Mesothelial cell of epicardium (in vitro differentiated cells): ENCODE measurements around the gene ANKRD44. TPM values are rescaled to one million over a fixed set of nuclear protein-coding genes. Genes with fewer than 3 reads are reported as not detected.

ENCODE experiments used
- DNase-seq, 2 experiments: peaks; one replicate each; pipeline ENCODE4 v3.0.0; 2021; ENCODE audit warnings: low spot score in 2 of 2; ENCODE audit not compliant: unreplicated experiment in 2 of 2
- H3K27ac Mint-ChIP-seq: 2 replicates; pipeline ENCODE4 v1.8.0; 2021; ENCODE audit warnings: mixed read lengths
- H3K27me3 Mint-ChIP-seq: 2 replicates; pipeline ENCODE4 v1.8.0; 2021; ENCODE audit warnings: low read depth, mixed read lengths
- H3K36me3 Mint-ChIP-seq: 2 replicates; pipeline ENCODE4 v1.8.0; 2021; ENCODE audit warnings: mixed read lengths
- H3K4me1 Mint-ChIP-seq: 2 replicates; pipeline ENCODE4 v1.8.0; 2021; ENCODE audit warnings: mixed read lengths
- H3K4me3 Mint-ChIP-seq: 2 replicates; pipeline ENCODE4 v1.8.0; 2021; ENCODE audit warnings: mild to moderate bottlenecking, moderate library complexity, mixed read lengths
- H3K9me3 Mint-ChIP-seq: 2 replicates; pipeline ENCODE4 v1.8.0; 2021; ENCODE audit warnings: mixed read lengths
- CTCF ChIP-seq: fragments of 200-600 bp; sonication (generic); IDR thresholded peaks from one replicate; pipeline ENCODE4 v1.5.0; 2021; ENCODE audit warnings: antibody characterized with exemption; ENCODE audit not compliant: unreplicated experiment
- total RNA-seq: library from RNA; stranded (reverse); gene quantifications from 3 replicates; pipeline ENCODE4 v1.2.1, GENCODE V29; 2021

The ANKRD44 gene
- total RNA-seq: 7.7 to 10.8 TPM (median 10.4 TPM) in 3 replicates

GRCh38 chr2:197310271-197310985 is at the start of gene ANKRD44:
Gene ANKRD44 (minus strand): TSS chr2:197310780. CDS start chr2:197310604, 176 bp downstream.
- TF ChIP-seq CTCF: no peak
- peaks cover 15% of the 10 kb centered on the region for H3K4me1 Mint-ChIP-seq
- no peaks in the 10 kb centered on the region for H3K9me3 Mint-ChIP-seq
- peaks cover 35% of the 10 kb centered on the region for H3K27me3 Mint-ChIP-seq
- peak within 1 kb of the TSS; percentile 82 for H3K27ac Mint-ChIP-seq
- H3K4me3 Mint-ChIP-seq: peak within 1 kb of the TSS; percentile 89
- H3K36me3 Mint-ChIP-seq: no peaks in the 10 kb centered on the region
- peak; percentile 68 to 86 for DNase-seq

- Mint-ChIP-seq H3K4me3 (no peak overlapping the region), H3K36me3 (no peaks in the 10 kb centered on the region)
Observed at GRCh38 chr2:197359859-197360258, 49.3 kb upstream of the ANKRD44 start.

GRCh38 chr2:197358931-197359330 is 48.4 kb upstream of the ANKRD44 start:
- Mint-ChIP-seq H3K36me3 (no peaks in the 10 kb centered on the region), H3K27me3 (no peaks in the 10 kb centered on the region), H3K27ac (no peak overlapping the region), H3K9me3 (no peaks in the 10 kb centered on the region), H3K4me1 (no peaks in the 10 kb centered on the region), H3K4me3 (no peak overlapping the region)
- no peak for TF ChIP-seq CTCF
- no peak for DNase-seq

More at GRCh38 chr2:197359859-197360258, 49.3 kb upstream of the ANKRD44 start:
- TF ChIP-seq CTCF: no peak
- H3K9me3 Mint-ChIP-seq: no peaks in the 10 kb centered on the region
- no peaks in the 10 kb centered on the region for H3K27me3 Mint-ChIP-seq
- H3K27ac Mint-ChIP-seq: no peak overlapping the region
- no peak for DNase-seq
- peaks cover 2% of the 10 kb centered on the region for H3K4me1 Mint-ChIP-seq

- H3K27ac Mint-ChIP-seq: no peak overlapping the region
- no peak for DNase-seq
- H3K36me3 Mint-ChIP-seq: no peaks in the 10 kb centered on the region
- H3K4me3 Mint-ChIP-seq: no peak overlapping the region
- H3K27me3 Mint-ChIP-seq: no peaks in the 10 kb centered on the region
- no peak for TF ChIP-seq CTCF
- no peaks in the 10 kb centered on the region for H3K4me1 Mint-ChIP-seq
- H3K9me3 Mint-ChIP-seq: no peaks in the 10 kb centered on the region
Observed at GRCh38 chr2:197357986-197358385, 47.4 kb upstream of the ANKRD44 start.

GRCh38 chr2:197356136-197356535 is 45.6 kb upstream of the ANKRD44 start:
- H3K27me3 Mint-ChIP-seq: no peaks in the 10 kb centered on the region
- H3K4me1 Mint-ChIP-seq: no peaks in the 10 kb centered on the region
- DNase-seq: no peak
- H3K27ac Mint-ChIP-seq: no peak overlapping the region
- no peaks in the 10 kb centered on the region for H3K9me3 Mint-ChIP-seq
- TF ChIP-seq CTCF: peak; percentile 52
- H3K4me3 Mint-ChIP-seq: no peak overlapping the region
- no peaks in the 10 kb centered on the region for H3K36me3 Mint-ChIP-seq
